ENCODE data around the gene MORN2.

Gene MORN2

GRCh38 chr2:38905251-38905650, 29.5 kb downstream of the MORN2 start:
- Histone ChIP-seq H3K4me1 (ENCODE audit: insufficient read depth, low read length) (no peaks in the 10 kb centered on the region), H3K4me3 (ENCODE audit: low read length) (no peak overlapping the region), H3K27me3 (ENCODE audit: insufficient read depth, low read length) (no peaks in the 10 kb centered on the region), H2AFZ (ENCODE audit: low read depth, low read length) (no peak overlapping the region), H3K9me3 (ENCODE audit: low read length) (no peaks in the 10 kb centered on the region), H3K36me3 (ENCODE audit: insufficient read depth, low read length) (no peaks in the 10 kb centered on the region)

GRCh38 chr2:38907242-38907641, 31.5 kb downstream of the MORN2 start:
- Histone ChIP-seq H3K4me1 (ENCODE audit: insufficient read depth, low read length) (no peaks in the 10 kb centered on the region), H3K4me3 (ENCODE audit: low read length) (no peak overlapping the region), H3K9me3 (ENCODE audit: low read length) (no peaks in the 10 kb centered on the region), H3K36me3 (ENCODE audit: insufficient read depth, low read length) (no peaks in the 10 kb centered on the region), H2AFZ (ENCODE audit: low read depth, low read length) (no peak overlapping the region), H3K27me3 (ENCODE audit: insufficient read depth, low read length) (no peaks in the 10 kb centered on the region)

- Histone ChIP-seq H3K36me3 (ENCODE audit: insufficient read depth, low read length) (no peaks in the 10 kb centered on the region), H3K9me3 (ENCODE audit: low read length) (no peaks in the 10 kb centered on the region), H2AFZ (ENCODE audit: low read depth, low read length) (no peak overlapping the region), H3K27me3 (ENCODE audit: insufficient read depth, low read length) (no peaks in the 10 kb centered on the region), H3K4me3 (ENCODE audit: low read length) (no peak overlapping the region), H3K4me1 (ENCODE audit: insufficient read depth, low read length) (no peaks in the 10 kb centered on the region)
Observed at GRCh38 chr2:38907743-38908562, 32.2 kb downstream of the MORN2 start.

GRCh38 chr2:38909872-38910271, 34.1 kb downstream of the MORN2 start:
- Histone ChIP-seq H3K36me3 (ENCODE audit: insufficient read depth, low read length) (no peaks in the 10 kb centered on the region), H3K27me3 (ENCODE audit: insufficient read depth, low read length) (no peaks in the 10 kb centered on the region), H2AFZ (ENCODE audit: low read depth, low read length) (no peak overlapping the region), H3K4me1 (ENCODE audit: insufficient read depth, low read length) (no peaks in the 10 kb centered on the region), H3K9me3 (ENCODE audit: low read length) (no peaks in the 10 kb centered on the region), H3K4me3 (ENCODE audit: low read length) (no peak overlapping the region)

GRCh38 chr2:38911191-38911590, 35.4 kb downstream of the MORN2 start:
- H3K9me3 ChIP-seq (ENCODE audit: low read length), result no peaks in the 10 kb centered on the region
- no peak overlapping the region for H3K4me3 ChIP-seq (ENCODE audit: low read length)
- H3K27me3 ChIP-seq (ENCODE audit: insufficient read depth, low read length), result no peaks in the 10 kb centered on the region
- no peak overlapping the region for H2AFZ ChIP-seq (ENCODE audit: low read depth, low read length)
- H3K36me3 ChIP-seq (ENCODE audit: insufficient read depth, low read length), result no peaks in the 10 kb centered on the region
- no peaks in the 10 kb centered on the region for H3K4me1 ChIP-seq (ENCODE audit: insufficient read depth, low read length)

- no peaks in the 10 kb centered on the region for H3K36me3 ChIP-seq (ENCODE audit: insufficient read depth, low read length)
- H3K27me3 ChIP-seq (ENCODE audit: insufficient read depth, low read length), result no peaks in the 10 kb centered on the region
- H3K4me1 ChIP-seq (ENCODE audit: insufficient read depth, low read length), result no peaks in the 10 kb centered on the region
- no peak overlapping the region for H2AFZ ChIP-seq (ENCODE audit: low read depth, low read length)
- no peaks in the 10 kb centered on the region for H3K9me3 ChIP-seq (ENCODE audit: low read length)
- no peak overlapping the region for H3K4me3 ChIP-seq (ENCODE audit: low read length)
Observed at GRCh38 chr2:38912619-38913018, 36.8 kb downstream of the MORN2 start.

- no peaks in the 10 kb centered on the region for H3K27me3 ChIP-seq (ENCODE audit: insufficient read depth, low read length)
- H3K4me3 ChIP-seq (ENCODE audit: low read length), result no peak overlapping the region
- no peak overlapping the region for H2AFZ ChIP-seq (ENCODE audit: low read depth, low read length)
- H3K4me1 ChIP-seq (ENCODE audit: insufficient read depth, low read length), result no peaks in the 10 kb centered on the region
- H3K36me3 ChIP-seq (ENCODE audit: insufficient read depth, low read length), result no peaks in the 10 kb centered on the region
- H3K9me3 ChIP-seq (ENCODE audit: low read length), result no peaks in the 10 kb centered on the region
Observed at GRCh38 chr2:38922389-38922788, 46.6 kb downstream of the MORN2 start.

- H3K27me3 ChIP-seq (ENCODE audit: insufficient read depth, low read length), result no peaks in the 10 kb centered on the region
- H3K9me3 ChIP-seq (ENCODE audit: low read length), result no peaks in the 10 kb centered on the region
- no peak overlapping the region for H3K4me3 ChIP-seq (ENCODE audit: low read length)
- H2AFZ ChIP-seq (ENCODE audit: low read depth, low read length), result no peak overlapping the region
- H3K4me1 ChIP-seq (ENCODE audit: insufficient read depth, low read length), result no peaks in the 10 kb centered on the region
- no peaks in the 10 kb centered on the region for H3K36me3 ChIP-seq (ENCODE audit: insufficient read depth, low read length)
Observed at GRCh38 chr2:38922902-38923301, 47.1 kb downstream of the MORN2 start.

GRCh38 chr2:38925982-38926381, 50.2 kb downstream of the MORN2 start:
- no peaks in the 10 kb centered on the region for H3K36me3 ChIP-seq (ENCODE audit: insufficient read depth, low read length)
- H3K9me3 ChIP-seq (ENCODE audit: low read length), result no peaks in the 10 kb centered on the region
- no peak overlapping the region for H2AFZ ChIP-seq (ENCODE audit: low read depth, low read length)
- no peaks in the 10 kb centered on the region for H3K27me3 ChIP-seq (ENCODE audit: insufficient read depth, low read length)
- no peaks in the 10 kb centered on the region for H3K4me1 ChIP-seq (ENCODE audit: insufficient read depth, low read length)
- H3K4me3 ChIP-seq (ENCODE audit: low read length), result no peak overlapping the region

- H3K4me1 ChIP-seq (ENCODE audit: insufficient read depth, low read length), result no peaks in the 10 kb centered on the region
- no peaks in the 10 kb centered on the region for H3K27me3 ChIP-seq (ENCODE audit: insufficient read depth, low read length)
- no peaks in the 10 kb centered on the region for H3K9me3 ChIP-seq (ENCODE audit: low read length)
- H3K36me3 ChIP-seq (ENCODE audit: insufficient read depth, low read length), result no peaks in the 10 kb centered on the region
- no peak overlapping the region for H2AFZ ChIP-seq (ENCODE audit: low read depth, low read length)
- no peak overlapping the region for H3K4me3 ChIP-seq (ENCODE audit: low read length)
Observed at GRCh38 chr2:38930600-38930999, 54.8 kb downstream of the MORN2 start.
